IMR-90 (cell line): ENCODE data around the gene RAET1G. TPM values are rescaled to one million over a fixed set of nuclear protein-coding genes. Genes with fewer than 3 reads are reported as not detected.

ENCODE experiments used
- ATAC-seq: fragments of 200-7000 bp; cut with Tn5 transposase; 2 replicates; pipeline ENCODE4 v1.9.1; 2020; ENCODE audit warnings: low read depth, mild to moderate bottlenecking, moderate library complexity
- BruUV-seq: library from RNA; stranded (reverse); fragments of 400-500 nt; replicated peaks from 2 replicates; lab custom pipeline; 2021; lab: Mats Ljungman, UMichigan
- CTCF ChIA-PET: fragments of 300-600 bp; formaldehyde crosslinking; extraction: SDS; loops from one replicate; lab custom pipeline; 2021; ENCODE audit warnings: antibody characterized with exemption; lab: Yijun Ruan, JAX
- POLR2A ChIA-PET: fragments of 300-600 bp; sonication (Branson Sonifier 250); formaldehyde crosslinking; loops from one replicate; lab custom pipeline; 2022; ENCODE audit warnings: antibody characterized with exemption; ENCODE audit not compliant: unreplicated experiment; lab: Charles Lee
- DNase-seq: peaks from one replicate; pipeline ENCODE4 v3.0.0; 2013
- H2AFZ ChIP-seq: replicated peaks from 2 replicates; pipeline ENCODE3; 2013; ENCODE audit warnings: low read length, mild to moderate bottlenecking; ENCODE audit not compliant: poor library complexity
- H2AK5ac ChIP-seq: 2 replicates; pipeline ENCODE4 v1.6.1; 2013; ENCODE audit warnings: low read depth, low read length, inconsistent platforms
- H2AK9ac ChIP-seq: replicated peaks from 2 replicates; pipeline ENCODE3; 2013; ENCODE audit warnings: mild to moderate bottlenecking, low read depth, low read length, moderate library complexity; ENCODE audit not compliant: poor library complexity
- H2BK120ac ChIP-seq: 2 replicates; pipeline ENCODE4 v1.6.1; 2013; ENCODE audit warnings: low read depth, low read length, inconsistent platforms
- H2BK15ac ChIP-seq: 3 replicates; pipeline ENCODE4 v1.6.1; 2013; ENCODE audit warnings: low read depth, low read length, inconsistent platforms
- H2BK20ac ChIP-seq: 2 replicates; pipeline ENCODE4 v1.6.1; 2013; ENCODE audit warnings: low read depth, mild to moderate bottlenecking, inconsistent platforms, low read length, moderate library complexity
- H2BK5ac ChIP-seq: 2 replicates; pipeline ENCODE4 v1.6.1; 2013; ENCODE audit warnings: mild to moderate bottlenecking, low read depth, low read length, inconsistent platforms; ENCODE audit not compliant: poor library complexity, severe bottlenecking
- H3K14ac ChIP-seq: replicated peaks from 2 replicates; pipeline ENCODE4 v1.6.1; 2013; ENCODE audit warnings: low read depth, low read length, inconsistent platforms
- H3K18ac ChIP-seq: 2 replicates; pipeline ENCODE4 v1.6.1; 2013; ENCODE audit warnings: low read depth, low read length, control low read depth
- H3K23ac ChIP-seq: 2 replicates; pipeline ENCODE4 v1.6.1; 2013; ENCODE audit warnings: low read depth, low read length, inconsistent platforms
- H3K27ac ChIP-seq: 2 replicates; pipeline ENCODE4 v1.5.1; 2013; ENCODE audit warnings: mild to moderate bottlenecking, control low read depth, low read length; ENCODE audit not compliant: insufficient read depth
- H3K27me3 ChIP-seq: 2 replicates; pipeline ENCODE4 v1.6.1; 2013; ENCODE audit warnings: low read length; ENCODE audit not compliant: control insufficient read depth, insufficient read depth
- H3K36me3 ChIP-seq: 2 replicates; pipeline ENCODE4 v1.6.1; 2013; ENCODE audit warnings: low read length, mixed read lengths; ENCODE audit not compliant: control insufficient read depth, insufficient read depth
- H3K4ac ChIP-seq: 2 replicates; pipeline ENCODE4 v1.6.1; 2013; ENCODE audit warnings: low read depth, low read length, inconsistent platforms
- H3K4me1 ChIP-seq: 2 replicates; pipeline ENCODE4 v1.6.1; 2013; ENCODE audit warnings: low read length, mixed read lengths; ENCODE audit not compliant: control insufficient read depth, insufficient read depth
- H3K4me2 ChIP-seq: 2 replicates; pipeline ENCODE4 v1.6.1; 2013; ENCODE audit warnings: low read depth, mild to moderate bottlenecking, control low read depth, low read length, moderate library complexity
- H3K4me3 ChIP-seq: 2 replicates; pipeline ENCODE4 v1.5.1; 2013; ENCODE audit warnings: low read depth, mild to moderate bottlenecking, control low read depth, low read length, moderate library complexity; ENCODE audit not compliant: insufficient read depth
- H3K56ac ChIP-seq: 2 replicates; pipeline ENCODE4 v1.6.1; 2013; ENCODE audit warnings: low read length, inconsistent platforms; ENCODE audit not compliant: insufficient read depth; ENCODE audit errors: extremely low read depth
- H3K79me1 ChIP-seq, 2 experiments: 2 replicates each; pipeline ENCODE4 v1.6.1; 2013; ENCODE audit warnings: low read length in 2 of 2, inconsistent platforms in 1 of 2, low read depth in 1 of 2
- H3K9ac ChIP-seq: 2 replicates; pipeline ENCODE4 v1.6.1; 2013; ENCODE audit warnings: low read depth, low read length, control low read depth
- H3K9me1 ChIP-seq: 2 replicates; pipeline ENCODE4 v1.6.1; 2013; ENCODE audit warnings: low read length, inconsistent platforms; ENCODE audit not compliant: insufficient read depth
- H3K9me3 ChIP-seq: 2 replicates; pipeline ENCODE4 v1.6.1; 2013; ENCODE audit warnings: low read length; ENCODE audit not compliant: control insufficient read depth, insufficient read depth
- H4K20me1 ChIP-seq: 2 replicates; pipeline ENCODE4 v1.6.1; 2013; ENCODE audit warnings: low read length, inconsistent platforms; ENCODE audit not compliant: insufficient read depth
- H4K5ac ChIP-seq: 2 replicates; pipeline ENCODE4 v1.6.1; 2013; ENCODE audit warnings: mild to moderate bottlenecking, low read depth, low read length, control low read depth
- H4K8ac ChIP-seq, 2 experiments: 2 replicates each; pipeline ENCODE4 v1.6.1; 2013; ENCODE audit warnings: low read depth in 2 of 2, low read length in 2 of 2, control low read depth in 1 of 2, inconsistent platforms in 1 of 2
- H4K91ac ChIP-seq: 2 replicates; pipeline ENCODE4 v1.6.1; 2013; ENCODE audit warnings: low read depth, low read length, inconsistent platforms; ENCODE audit not compliant: insufficient read depth
- CEBPB ChIP-seq: IDR thresholded peaks from 2 replicates; pipeline ENCODE4 v1.6.1; 2012; ENCODE audit warnings: low read depth, low read length, improper control_type of control experiment
- MXI1 ChIP-seq: IDR thresholded peaks from 2 replicates; pipeline ENCODE4 v1.6.1; 2012; ENCODE audit warnings: low read depth, mild to moderate bottlenecking, low read length, moderate library complexity, borderline replicate concordance
- WGBS, 2 experiments: methylation state at CpG; one replicate each; pipeline versions ENCODE4 v1.1.5 to v1.1.7; 2013; ENCODE audit warnings: missing lambda C conversion rate in 2 of 2; ENCODE audit not compliant: insufficient read length in 1 of 2; ENCODE audit errors: extremely low coverage in 2 of 2; 5-methylcytosine and 5-hydroxymethylcytosine counted together
- dilution Hi-C: fragments of 300-500 bp; cut with HindIII; formaldehyde crosslinking; loops from one replicate; pipeline ENCODE4 v1.14.3; 2018; ENCODE audit warnings: low sequenced_read_pairs; ENCODE audit not compliant: unreplicated experiment
- in situ Hi-C: fragments of 300-500 bp; cut with MboI; formaldehyde crosslinking; loops from 3 replicates; pipeline ENCODE4 v1.14.3; 2019; ENCODE audit warnings: low sequenced_read_pairs, inconsistent platforms, mixed read lengths
- intact Hi-C: fragments of 100-400 bp; cut with micrococcal nuclease; formaldehyde crosslinking; loops from 2 replicates; pipeline ENCODE4 v1.10.0; 2022
- polyA plus RNA-seq, 3 experiments: library from polyadenylated mRNA; depleted of rRNA; stranded (reverse); fragments of >200 nt; gene quantifications; 2 replicates each; pipeline ENCODE4 v1.2.3, GENCODE V29; 2012; ENCODE audit warnings: low replicate concordance in 1 of 3
- total RNA-seq: library from RNA; depleted of rRNA; stranded (reverse); fragments of >200 nt; gene quantifications from 2 replicates; pipeline ENCODE4 v1.2.3, GENCODE V29; 2012

Gene RAET1G
- total and polyA plus RNA-seq, 2 of the 4 experiments (the other 2 are of a cell fraction): 1.3 to 4.2 TPM

GRCh38 chr6:149888659-149889058, 34.3 kb downstream of the RAET1G start:
- Histone ChIP-seq H3K14ac (no peak overlapping the region), H4K8ac (no peak overlapping the region), H3K79me1 (no peaks in the 10 kb centered on the region), H2AK5ac (peak overlapping the region; percentile 39; the same call in 1 of the 2 replicates), H2BK5ac (no peak overlapping the region), H3K18ac (no peak overlapping the region), H3K27me3 (no peaks in the 10 kb centered on the region), H4K20me1 (no peaks in the 10 kb centered on the region), H3K4me2 (no peak overlapping the region), H4K91ac (no peak overlapping the region), H3K9me1 (peaks cover 5% of the 10 kb centered on the region; the same call in 1 of the 2 replicates), H2BK15ac (no peak overlapping the region; the same call in 2 of the 3 replicates), H3K4ac (no peak overlapping the region), H3K9me3 (no peaks in the 10 kb centered on the region), H3K27ac (no peak overlapping the region), H2BK20ac (no peak overlapping the region), H3K4me3 (no peak overlapping the region), H3K9ac (no peak overlapping the region), H3K23ac (no peak overlapping the region), H2AK9ac (no peak overlapping the region), H2AFZ (no peak overlapping the region), H3K56ac (no peak overlapping the region), H2BK120ac (no peak overlapping the region), H4K5ac (no peak overlapping the region), H3K4me1 (peaks cover 14% of the 10 kb centered on the region), H3K36me3 (no peaks in the 10 kb centered on the region)
- POLR2A ChIA-PET: no interaction called here
- dilution Hi-C loops: no loop called here
- TF ChIP-seq CEBPB (peak; percentile 54; the same call in 1 of the 2 replicates), MXI1 (no peak)
- WGBS, 2 experiments: no CpG with 5 or more reads among the region's 1 CpG
- CTCF ChIA-PET: no interaction called here
- no TSS peak for BruUV-seq
- intact Hi-C loops: no loop called here
- in situ Hi-C loops: no loop called here
- peak; percentile 54 for DNase-seq
- ATAC-seq: peak; percentile 28; the same call in 1 of the 2 replicates
